GM19023 (cell line): Measurements from ENCODE around the gene RUNDC3A.
"Not testable (repeated sequence)": the region's sequence is repeated elsewhere in the genome, so short reads cannot be mapped to it uniquely, and the experiment has no call there.

Experiments used
- ATAC-seq: cut with Tn5 transposase; IDR thresholded peaks from one replicate; pipeline ENCODE4 v1.9.1; 2021; ENCODE audit warnings: mild to moderate bottlenecking, moderate library complexity; ENCODE audit not compliant: unreplicated experiment

The RUNDC3A gene

GRCh38 chr17:44318077-44318892, 9.9 kb downstream of the RUNDC3A start:
- no peak for ATAC-seq

- no peak for ATAC-seq
These were observed 11.7 kb downstream of the RUNDC3A start for GRCh38 chr17:44320066-44320465.

- no peak for ATAC-seq
These were observed 13.1 kb downstream of the RUNDC3A start for GRCh38 chr17:44321246-44322120.

- no peak for ATAC-seq
These were observed 14.0 kb downstream of the RUNDC3A start for GRCh38 chr17:44322236-44322895.

- no peak for ATAC-seq
These were observed 15.1 kb downstream of the RUNDC3A start for GRCh38 chr17:44323359-44324091.

GRCh38 chr17:44324092-44324570, 15.7 kb downstream of the RUNDC3A start:
- ATAC-seq = no peak

GRCh38 chr17:44324571-44325275, 16.3 kb downstream of the RUNDC3A start, which contains the start of gene SLC25A39:
SLC25A39 (minus strand) TSS chr17:44324823; CDS start chr17:44323562, 1,261 bp downstream.
- peak; percentile 65 for ATAC-seq

- ATAC-seq = peak; percentile 43
These were observed 18.6 kb downstream of the RUNDC3A start for GRCh38 chr17:44326861-44327444.

- ATAC-seq = no peak
These were observed 19.5 kb downstream of the RUNDC3A start for GRCh38 chr17:44327715-44328449.

GRCh38 chr17:44329516-44329915, 21.1 kb downstream of the RUNDC3A start:
- not testable (repeated sequence) for ATAC-seq

GRCh38 chr17:44330263-44330662, 21.9 kb downstream of the RUNDC3A start:
- not testable (repeated sequence) for ATAC-seq

- ATAC-seq = no peak
These were observed 22.9 kb downstream of the RUNDC3A start for GRCh38 chr17:44331249-44331760.

GRCh38 chr17:44333371-44333770, 25.0 kb downstream of the RUNDC3A start:
- no peak for ATAC-seq

- no peak for ATAC-seq
These were observed 25.9 kb downstream of the RUNDC3A start for GRCh38 chr17:44334315-44334714.

GRCh38 chr17:44334727-44335126, 26.3 kb downstream of the RUNDC3A start:
- ATAC-seq = no peak

- no peak for ATAC-seq
These were observed 27.2 kb downstream of the RUNDC3A start for GRCh38 chr17:44335564-44335963.

- ATAC-seq = no peak
These were observed 27.6 kb downstream of the RUNDC3A start for GRCh38 chr17:44335968-44336367.

- ATAC-seq = no peak
These were observed 30.3 kb downstream of the RUNDC3A start for GRCh38 chr17:44338702-44339101.
